ENCODE results near the gene AGAP1. TPM values are rescaled to one million over a fixed set of nuclear protein-coding genes. Genes with fewer than 3 reads are reported as not detected.

The AGAP1 gene
- total and polyA plus RNA-seq, 4 donors: 36.1 to 79.4 (median 52.6) TPM

GRCh38 chr2:235854276-235854675 is 360.4 kb downstream of the AGAP1 start:
- 98% methylated on average over 7 of the region's 9 CpGs for whole genome bisulfite sequencing (ENCODE audit: insufficient coverage)
- Histone ChIP-seq H3K9me3 (ENCODE audit: control insufficient read depth, insufficient read depth, low read length) (no peaks in the 10 kb centered on the region), H3K36me3 (ENCODE audit: control insufficient read depth, insufficient read depth, low read length) (peaks cover 15% of the 10 kb centered on the region), H3K27me3 (ENCODE audit: control insufficient read depth, insufficient read depth, low read length) (no peaks in the 10 kb centered on the region), H3K27ac (ENCODE audit: low read depth, low read length) (no peak overlapping the region), H3K4me3 (ENCODE audit: low read depth, low read length) (no peak overlapping the region), H3K4me1 (ENCODE audit: control insufficient read depth, insufficient read depth, low read length) (peaks cover 45% of the 10 kb centered on the region)
- DNase-seq (ENCODE audit: low read depth in 4 of 6, low spot score in 6 of 6): no peak

GRCh38 chr2:235855011-235855410 is 361.2 kb downstream of the AGAP1 start:
- peaks cover 12% of the 10 kb centered on the region for H3K36me3 ChIP-seq (ENCODE audit: control insufficient read depth, insufficient read depth, low read length)
- WGBS (ENCODE audit: insufficient coverage): 87% methylated on average over 4 of the region's 7 CpGs

GRCh38 chr2:235856151-235856854 is 362.5 kb downstream of the AGAP1 start:
- Histone ChIP-seq H3K27ac (ENCODE audit: low read depth, low read length) (no peak overlapping the region), H3K4me1 (ENCODE audit: control insufficient read depth, insufficient read depth, low read length) (peaks cover 35% of the 10 kb centered on the region), H3K4me3 (ENCODE audit: low read depth, low read length) (no peak overlapping the region), H3K36me3 (ENCODE audit: control insufficient read depth, insufficient read depth, low read length) (peaks cover 11% of the 10 kb centered on the region), H3K9me3 (ENCODE audit: control insufficient read depth, insufficient read depth, low read length) (no peaks in the 10 kb centered on the region), H3K27me3 (ENCODE audit: control insufficient read depth, insufficient read depth, low read length) (no peaks in the 10 kb centered on the region)
- WGBS (ENCODE audit: insufficient coverage): 98% methylated on average over 6 of the region's 11 CpGs
- DNase-seq (ENCODE audit: low read depth in 4 of 6, low spot score in 6 of 6): no peak

More at GRCh38 chr2:235855011-235855410, 361.2 kb downstream of the AGAP1 start:
- H3K4me3 ChIP-seq (ENCODE audit: low read depth, low read length): no peak overlapping the region
- no peaks in the 10 kb centered on the region for H3K9me3 ChIP-seq (ENCODE audit: control insufficient read depth, insufficient read depth, low read length)
- DNase-seq (ENCODE audit: low read depth in 4 of 6, low spot score in 6 of 6): no peak
- no peak overlapping the region for H3K27ac ChIP-seq (ENCODE audit: low read depth, low read length)
- no peaks in the 10 kb centered on the region for H3K27me3 ChIP-seq (ENCODE audit: control insufficient read depth, insufficient read depth, low read length)
- peaks cover 43% of the 10 kb centered on the region for H3K4me1 ChIP-seq (ENCODE audit: control insufficient read depth, insufficient read depth, low read length)

- DNase-seq (ENCODE audit: low read depth in 4 of 6, low spot score in 6 of 6): no peak
- Histone ChIP-seq H3K4me1 (ENCODE audit: control insufficient read depth, insufficient read depth, low read length) (peaks cover 22% of the 10 kb centered on the region), H3K36me3 (ENCODE audit: control insufficient read depth, insufficient read depth, low read length) (peaks cover 9% of the 10 kb centered on the region), H3K9me3 (ENCODE audit: control insufficient read depth, insufficient read depth, low read length) (no peaks in the 10 kb centered on the region), H3K27ac (ENCODE audit: low read depth, low read length) (no peak overlapping the region), H3K4me3 (ENCODE audit: low read depth, low read length) (no peak overlapping the region), H3K27me3 (ENCODE audit: control insufficient read depth, insufficient read depth, low read length) (no peaks in the 10 kb centered on the region)
- 81% methylated on average over 3 of the region's 4 CpGs for WGBS (ENCODE audit: insufficient coverage)
Observed at GRCh38 chr2:235857598-235857997, 363.8 kb downstream of the AGAP1 start.

- H3K4me3 ChIP-seq (ENCODE audit: low read depth, low read length): no peak overlapping the region
- H3K9me3 ChIP-seq (ENCODE audit: control insufficient read depth, insufficient read depth, low read length): no peaks in the 10 kb centered on the region
- H3K27me3 ChIP-seq (ENCODE audit: control insufficient read depth, insufficient read depth, low read length): no peaks in the 10 kb centered on the region
- WGBS (ENCODE audit: insufficient coverage): 36% methylated on average over 3 of the region's 5 CpGs
- no peak overlapping the region for H3K27ac ChIP-seq (ENCODE audit: low read depth, low read length)
- peak in 1 of 6 donors; percentile 33 for DNase-seq (ENCODE audit: low read depth in 4 of 6, low spot score in 6 of 6)
- peaks cover 20% of the 10 kb centered on the region for H3K4me1 ChIP-seq (ENCODE audit: control insufficient read depth, insufficient read depth, low read length)
- peaks cover 11% of the 10 kb centered on the region for H3K36me3 ChIP-seq (ENCODE audit: control insufficient read depth, insufficient read depth, low read length)
Observed at GRCh38 chr2:235858881-235859280, 365.0 kb downstream of the AGAP1 start.

- WGBS (ENCODE audit: insufficient coverage): 46% methylated on average over 8 of the region's 8 CpGs
- no peaks in the 10 kb centered on the region for H3K9me3 ChIP-seq (ENCODE audit: control insufficient read depth, insufficient read depth, low read length)
- no peak overlapping the region for H3K4me3 ChIP-seq (ENCODE audit: low read depth, low read length)
- peak overlapping the region; percentile 65 for H3K27ac ChIP-seq (ENCODE audit: low read depth, low read length)
- DNase-seq (ENCODE audit: low read depth in 4 of 6, low spot score in 6 of 6): peak in 1 of 6 donors; percentile 47
- H3K4me1 ChIP-seq (ENCODE audit: control insufficient read depth, insufficient read depth, low read length): peaks cover 18% of the 10 kb centered on the region
- no peaks in the 10 kb centered on the region for H3K27me3 ChIP-seq (ENCODE audit: control insufficient read depth, insufficient read depth, low read length)
- peaks cover 8% of the 10 kb centered on the region for H3K36me3 ChIP-seq (ENCODE audit: control insufficient read depth, insufficient read depth, low read length)
Observed at GRCh38 chr2:235859651-235860050, 365.8 kb downstream of the AGAP1 start.

- H3K36me3 ChIP-seq (ENCODE audit: control insufficient read depth, insufficient read depth, low read length): peaks cover 8% of the 10 kb centered on the region
- H3K4me1 ChIP-seq (ENCODE audit: control insufficient read depth, insufficient read depth, low read length): peaks cover 17% of the 10 kb centered on the region
- WGBS (ENCODE audit: insufficient coverage): no CpG with 5 or more reads among the region's 5 CpGs
- DNase-seq (ENCODE audit: low read depth in 4 of 6, low spot score in 6 of 6): no peak
- H3K4me3 ChIP-seq (ENCODE audit: low read depth, low read length): no peak overlapping the region
- H3K27me3 ChIP-seq (ENCODE audit: control insufficient read depth, insufficient read depth, low read length): no peaks in the 10 kb centered on the region
- H3K9me3 ChIP-seq (ENCODE audit: control insufficient read depth, insufficient read depth, low read length): no peaks in the 10 kb centered on the region
- no peak overlapping the region for H3K27ac ChIP-seq (ENCODE audit: low read depth, low read length)
Observed at GRCh38 chr2:235860111-235860510, 366.3 kb downstream of the AGAP1 start.

GRCh38 chr2:235860871-235861270 is 367.0 kb downstream of the AGAP1 start:
- H3K4me3 ChIP-seq (ENCODE audit: low read depth, low read length): no peak overlapping the region
- DNase-seq (ENCODE audit: low read depth in 4 of 6, low spot score in 6 of 6): no peak
- no peaks in the 10 kb centered on the region for H3K9me3 ChIP-seq (ENCODE audit: control insufficient read depth, insufficient read depth, low read length)

GRCh38 chr2:235861383-235861782 is 367.5 kb downstream of the AGAP1 start:
- Histone ChIP-seq H3K27me3 (ENCODE audit: control insufficient read depth, insufficient read depth, low read length) (no peaks in the 10 kb centered on the region), H3K9me3 (ENCODE audit: control insufficient read depth, insufficient read depth, low read length) (no peaks in the 10 kb centered on the region), H3K4me3 (ENCODE audit: low read depth, low read length) (no peak overlapping the region), H3K4me1 (ENCODE audit: control insufficient read depth, insufficient read depth, low read length) (peaks cover 20% of the 10 kb centered on the region), H3K27ac (ENCODE audit: low read depth, low read length) (no peak overlapping the region), H3K36me3 (ENCODE audit: control insufficient read depth, insufficient read depth, low read length) (peaks cover 8% of the 10 kb centered on the region)
- 91% methylated on average over 2 of the region's 3 CpGs for WGBS (ENCODE audit: insufficient coverage)
- no peak for DNase-seq (ENCODE audit: low read depth in 4 of 6, low spot score in 6 of 6)

More at GRCh38 chr2:235860871-235861270, 367.0 kb downstream of the AGAP1 start:
- peaks cover 8% of the 10 kb centered on the region for H3K36me3 ChIP-seq (ENCODE audit: control insufficient read depth, insufficient read depth, low read length)
- H3K27ac ChIP-seq (ENCODE audit: low read depth, low read length): no peak overlapping the region
- peaks cover 20% of the 10 kb centered on the region for H3K4me1 ChIP-seq (ENCODE audit: control insufficient read depth, insufficient read depth, low read length)
- WGBS (ENCODE audit: insufficient coverage): no CpG with 5 or more reads among the region's 3 CpGs
- no peaks in the 10 kb centered on the region for H3K27me3 ChIP-seq (ENCODE audit: control insufficient read depth, insufficient read depth, low read length)

GRCh38 chr2:235863414-235863813 is 369.6 kb downstream of the AGAP1 start:
- Histone ChIP-seq H3K27ac (ENCODE audit: low read depth, low read length) (no peak overlapping the region), H3K4me1 (ENCODE audit: control insufficient read depth, insufficient read depth, low read length) (peaks cover 18% of the 10 kb centered on the region), H3K27me3 (ENCODE audit: control insufficient read depth, insufficient read depth, low read length) (no peaks in the 10 kb centered on the region), H3K36me3 (ENCODE audit: control insufficient read depth, insufficient read depth, low read length) (peaks cover 2% of the 10 kb centered on the region), H3K4me3 (ENCODE audit: low read depth, low read length) (no peak overlapping the region), H3K9me3 (ENCODE audit: control insufficient read depth, insufficient read depth, low read length) (no peaks in the 10 kb centered on the region)
- WGBS (ENCODE audit: insufficient coverage): 94% methylated on average over 9 of the region's 11 CpGs
- no peak for DNase-seq (ENCODE audit: low read depth in 4 of 6, low spot score in 6 of 6)

All from spinal cord (tissue), 10 donors.